Activated CD4-positive, alpha-beta T cell treated with anti-CD3 and anti-CD28 coated beads, Interleukin-2, amount 50 U/mL, for 24 hours (primary cell): ENCODE data around the gene SETD6.
"Not testable (repeated sequence)": the region's sequence is repeated elsewhere in the genome, so short reads cannot be mapped to it uniquely, and the experiment has no call there.

ENCODE experiments used
- DNase-seq, 2 donors: peaks; one replicate each; pipeline ENCODE4 v3.0.0-alpha.2; 2020; ENCODE audit warnings: low read depth in 1 of 2, low spot score in 1 of 2

Gene SETD6, protein sequence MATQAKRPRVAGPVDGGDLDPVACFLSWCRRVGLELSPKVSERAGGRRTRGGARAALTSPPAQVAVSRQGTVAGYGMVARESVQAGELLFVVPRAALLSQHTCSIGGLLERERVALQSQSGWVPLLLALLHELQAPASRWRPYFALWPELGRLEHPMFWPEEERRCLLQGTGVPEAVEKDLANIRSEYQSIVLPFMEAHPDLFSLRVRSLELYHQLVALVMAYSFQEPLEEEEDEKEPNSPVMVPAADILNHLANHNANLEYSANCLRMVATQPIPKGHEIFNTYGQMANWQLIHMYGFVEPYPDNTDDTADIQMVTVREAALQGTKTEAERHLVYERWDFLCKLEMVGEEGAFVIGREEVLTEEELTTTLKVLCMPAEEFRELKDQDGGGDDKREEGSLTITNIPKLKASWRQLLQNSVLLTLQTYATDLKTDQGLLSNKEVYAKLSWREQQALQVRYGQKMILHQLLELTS

DNA sequence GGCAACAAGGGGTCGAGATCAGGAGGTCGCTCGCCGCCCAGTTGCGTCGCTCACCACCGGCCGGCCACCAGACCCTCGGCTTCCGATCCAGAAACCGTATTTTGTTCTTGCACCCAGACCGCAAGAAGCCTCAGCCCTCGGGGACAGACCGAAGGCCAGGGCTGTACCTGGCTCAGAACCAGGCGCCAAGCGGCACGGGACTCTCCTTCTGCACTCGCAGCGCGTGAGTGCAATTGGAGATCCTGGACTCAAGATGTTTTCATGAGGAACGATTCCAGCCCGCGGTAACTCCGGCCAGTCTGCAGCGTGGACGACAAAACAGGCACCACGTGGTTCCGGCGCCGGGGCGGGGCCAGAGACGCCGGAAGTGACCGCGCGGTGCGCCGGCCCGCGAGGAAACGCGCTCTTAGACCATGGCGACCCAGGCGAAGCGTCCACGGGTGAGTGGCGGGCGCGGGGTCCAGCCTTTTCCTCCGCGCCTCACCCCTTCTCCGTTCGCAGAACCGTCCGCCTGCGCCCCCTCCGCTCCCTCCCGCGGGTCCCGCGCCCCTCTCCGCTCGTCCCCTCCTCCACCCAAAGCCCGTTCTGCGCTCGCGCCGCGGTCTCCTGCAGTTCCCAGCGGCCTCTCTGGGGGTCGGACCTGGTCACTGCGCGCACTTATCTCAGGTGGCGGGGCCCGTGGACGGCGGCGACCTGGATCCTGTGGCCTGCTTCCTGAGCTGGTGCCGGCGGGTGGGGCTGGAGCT, at the start of gene SETD6:
SETD6 (plus strand) TSS at position 393 of the 746 bp plus-strand sequence; CDS start at position 414, 21 bp downstream.
- DNase-seq = peak; percentile 62 to 69

DNA sequence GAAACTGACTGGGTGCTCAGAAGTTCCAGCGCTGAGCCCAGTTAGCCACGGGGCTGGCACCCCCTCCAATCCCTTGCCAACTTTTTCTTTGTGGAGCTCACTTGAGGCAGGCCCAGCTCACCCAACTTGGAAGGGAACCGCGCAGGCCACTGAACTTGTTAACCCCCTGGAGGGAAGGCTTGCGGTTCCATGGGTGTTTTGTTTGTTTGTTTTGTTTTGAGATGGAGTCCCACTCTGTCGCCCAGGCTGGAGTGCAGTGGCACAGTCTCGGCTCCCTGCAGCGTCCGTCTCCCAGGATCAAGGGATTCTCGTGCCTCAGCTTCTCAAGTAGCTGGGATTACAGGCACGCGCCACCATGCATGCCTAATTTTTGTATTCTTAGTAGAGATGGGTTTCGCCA, 49.5 kb upstream of the SETD6 start:
- DNase-seq = no peak

DNA sequence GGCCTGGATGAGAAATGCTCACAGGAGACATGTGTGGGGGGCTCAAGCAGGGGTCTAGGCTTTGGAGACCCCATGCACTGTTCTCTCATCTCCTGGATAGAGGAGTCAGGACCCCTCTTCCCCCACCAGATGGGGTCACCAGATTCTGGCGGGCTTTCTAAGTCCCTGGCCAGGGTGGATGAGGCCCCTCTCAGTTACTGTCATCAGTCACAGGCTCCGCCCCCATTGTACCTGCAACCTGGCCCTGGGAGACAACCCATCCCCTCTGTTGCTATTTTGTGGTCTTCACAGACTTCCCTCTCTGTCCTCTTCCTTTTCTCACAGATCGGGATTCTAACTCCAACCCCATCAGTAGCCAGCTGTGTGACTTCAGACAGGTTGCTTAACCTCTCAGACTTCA, 48.9 kb upstream of the SETD6 start:
- no peak for DNase-seq

DNA sequence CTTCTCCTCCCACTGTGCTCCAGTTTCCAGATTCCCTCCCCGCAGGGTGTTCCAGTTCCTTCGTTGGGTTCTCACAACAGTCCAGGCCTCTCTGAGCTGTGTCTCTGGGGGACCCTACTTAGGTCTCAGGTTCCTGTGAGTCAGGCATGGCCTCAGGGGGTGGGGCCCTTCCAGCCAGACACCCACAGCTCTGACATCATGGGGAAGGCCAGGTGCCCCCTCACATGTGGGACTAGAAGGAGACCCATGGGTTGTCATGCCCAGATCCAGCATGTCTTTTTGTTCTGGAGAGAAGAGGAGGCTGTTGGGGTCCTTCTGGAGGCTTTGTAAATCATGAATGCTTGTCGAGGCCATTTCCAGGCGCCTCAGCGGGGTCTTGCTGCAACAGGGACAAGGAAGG, 47.4 kb upstream of the SETD6 start:
- no peak for DNase-seq

DNA sequence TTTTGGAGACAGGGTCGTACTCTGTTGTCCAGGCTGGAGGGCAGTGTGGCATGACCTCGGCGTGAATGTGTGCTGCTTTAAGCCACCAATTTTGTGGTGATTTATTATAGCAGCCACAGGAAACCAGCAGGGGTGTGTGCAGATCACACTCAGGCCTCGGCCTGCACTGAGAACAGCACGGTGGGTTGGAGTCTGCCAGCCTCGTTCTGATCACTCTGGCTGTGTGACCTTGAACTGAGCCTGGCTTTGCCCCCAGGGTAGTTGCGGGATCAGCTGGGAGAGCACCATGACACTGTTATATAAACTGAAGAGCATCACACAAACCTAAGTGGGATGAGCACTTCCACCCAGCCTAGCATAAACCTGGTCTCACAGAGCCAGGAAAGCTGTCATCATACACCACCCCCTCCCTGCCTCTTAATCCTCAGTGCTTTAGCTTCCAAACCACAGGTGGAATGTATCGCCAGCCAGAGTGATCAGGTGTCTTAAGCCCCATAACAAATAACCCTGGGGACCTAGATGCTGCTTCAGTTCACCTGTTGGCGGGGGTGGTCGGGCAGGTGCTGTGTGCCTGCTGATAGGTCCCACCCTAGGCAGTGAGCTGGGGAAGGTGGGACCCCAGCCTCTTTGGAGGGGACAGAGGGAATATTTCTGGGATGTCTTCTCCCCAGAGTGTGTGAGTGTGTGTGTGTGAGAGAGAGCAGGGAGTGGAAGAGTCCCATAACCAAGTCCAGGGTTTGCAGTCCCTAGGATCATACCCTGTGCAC, 43.9 kb upstream of the SETD6 start:
- no peak for DNase-seq

DNA sequence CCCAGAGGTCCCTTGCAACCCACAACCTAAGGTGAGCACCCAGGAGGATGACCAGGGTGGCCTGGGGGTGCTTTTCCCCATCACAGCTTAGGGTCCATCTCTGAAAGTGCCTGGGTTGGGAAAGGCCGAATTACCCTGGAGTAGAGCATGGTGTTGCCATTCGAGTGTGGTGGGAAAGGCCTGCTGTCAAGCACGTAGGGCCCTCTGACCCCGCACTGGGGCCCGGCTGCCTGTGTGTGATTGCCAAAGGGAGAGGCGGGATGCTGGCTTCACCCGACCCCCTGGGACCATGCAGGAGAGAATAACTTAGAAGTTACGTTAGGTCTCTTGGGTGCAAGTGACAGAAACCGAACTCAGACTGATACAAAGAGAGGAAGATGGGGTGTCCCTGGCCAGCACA, 43.1 kb upstream of the SETD6 start:
- DNase-seq = no peak

DNA sequence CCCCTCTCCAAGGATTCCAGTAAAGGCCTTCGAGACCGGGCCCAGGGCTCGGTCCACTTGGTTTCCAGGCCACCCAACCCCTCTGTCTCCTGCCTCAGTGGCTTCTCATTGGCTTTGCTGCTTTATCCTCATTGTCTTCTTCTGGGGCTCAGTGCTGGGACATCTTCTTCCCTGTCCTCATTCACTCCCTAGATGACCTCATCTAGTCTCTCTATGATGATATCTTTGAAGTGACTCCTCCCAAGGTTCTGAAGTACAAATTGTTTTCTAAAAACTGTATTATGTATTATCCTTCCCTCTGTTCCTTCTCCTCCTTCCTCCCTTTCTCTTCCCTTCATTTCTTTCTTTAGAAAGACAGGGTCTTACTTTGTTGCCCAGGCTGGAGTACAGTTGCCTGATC, 42.5 kb upstream of the SETD6 start:
- DNase-seq = no peak

DNA sequence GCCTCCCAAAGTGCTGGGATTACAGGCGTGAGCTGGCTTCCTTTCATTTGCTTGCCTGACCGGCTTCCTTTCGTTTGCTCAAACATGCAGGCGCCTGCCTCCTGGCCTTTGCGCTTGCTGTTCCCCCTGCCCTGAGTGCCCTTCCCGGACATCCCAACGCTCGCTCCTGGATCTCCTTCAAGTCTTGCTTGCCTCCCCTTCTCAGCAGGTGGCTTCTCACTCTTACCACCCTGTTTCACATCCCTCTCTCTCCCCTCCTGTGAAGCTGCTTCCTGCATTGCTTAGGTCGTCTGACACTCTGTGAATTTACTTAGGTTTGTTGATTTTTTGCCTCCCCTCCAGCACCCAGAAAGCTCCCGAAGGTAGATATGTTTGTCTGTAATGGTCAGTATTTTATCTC, 41.0 kb upstream of the SETD6 start:
- DNase-seq = no peak

DNA sequence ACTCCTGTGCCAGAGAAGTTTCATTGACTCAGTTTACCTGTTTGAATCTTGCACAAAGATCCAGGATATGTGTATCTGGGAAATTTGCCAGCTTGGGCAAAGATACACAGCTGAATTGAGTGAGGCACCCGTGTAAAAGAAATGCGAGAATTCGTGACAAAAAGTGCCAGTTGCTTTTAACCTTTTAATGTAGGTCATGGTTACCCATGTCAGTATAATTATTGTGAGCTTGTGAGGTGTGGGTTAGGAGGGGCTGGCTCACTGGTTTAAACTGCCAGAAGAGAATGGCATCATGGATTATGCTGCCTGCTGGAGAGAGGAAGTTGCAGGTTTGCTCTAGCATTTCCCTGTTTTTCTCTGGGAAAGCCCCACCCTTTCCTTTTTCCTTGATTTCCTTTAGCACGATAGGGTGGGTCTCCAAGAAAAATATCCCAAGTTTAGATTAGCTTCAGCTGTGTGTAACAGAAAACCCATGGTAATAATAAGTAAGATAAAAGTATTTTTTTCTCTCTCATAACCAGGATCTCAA, 40.2 kb upstream of the SETD6 start:
- no peak for DNase-seq

DNA sequence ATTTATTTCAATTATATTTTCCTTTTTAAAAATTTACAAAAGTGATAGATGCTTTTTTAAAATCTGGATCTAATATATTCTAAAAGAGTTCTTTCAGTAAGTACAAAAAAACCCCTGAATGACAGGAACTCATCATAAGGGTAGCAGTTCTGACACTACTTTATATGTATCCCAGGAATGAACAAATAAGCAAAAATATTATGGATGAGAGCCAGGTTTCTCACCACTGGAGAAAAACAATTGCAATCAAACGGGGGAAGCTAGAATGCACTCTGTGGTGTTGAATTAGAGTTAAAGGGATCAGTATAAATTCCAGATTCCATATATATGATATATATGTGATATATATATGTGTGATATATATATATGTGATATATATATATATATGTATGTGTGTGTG, 38.5 kb upstream of the SETD6 start:
- no peak for DNase-seq

DNA sequence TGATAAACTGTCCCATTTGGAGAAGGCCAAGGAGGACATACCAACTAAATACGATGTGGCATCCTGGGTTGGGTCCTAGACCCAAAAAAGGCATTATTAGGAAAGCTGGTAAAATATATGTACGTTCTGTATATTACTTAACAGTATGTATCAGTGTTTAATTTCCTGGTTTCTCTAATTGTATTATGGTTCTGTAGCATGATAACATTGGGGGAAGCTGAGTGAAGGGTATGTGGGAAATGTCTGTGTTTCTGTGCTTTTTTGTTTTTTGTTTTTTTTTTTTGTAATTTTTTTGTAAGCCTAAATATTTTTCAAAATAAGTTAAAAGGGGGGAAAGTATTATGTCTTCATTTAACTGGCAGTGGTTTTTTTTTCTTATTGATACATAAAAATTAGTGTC, 36.9 kb upstream of the SETD6 start:
- no peak for DNase-seq

DNA sequence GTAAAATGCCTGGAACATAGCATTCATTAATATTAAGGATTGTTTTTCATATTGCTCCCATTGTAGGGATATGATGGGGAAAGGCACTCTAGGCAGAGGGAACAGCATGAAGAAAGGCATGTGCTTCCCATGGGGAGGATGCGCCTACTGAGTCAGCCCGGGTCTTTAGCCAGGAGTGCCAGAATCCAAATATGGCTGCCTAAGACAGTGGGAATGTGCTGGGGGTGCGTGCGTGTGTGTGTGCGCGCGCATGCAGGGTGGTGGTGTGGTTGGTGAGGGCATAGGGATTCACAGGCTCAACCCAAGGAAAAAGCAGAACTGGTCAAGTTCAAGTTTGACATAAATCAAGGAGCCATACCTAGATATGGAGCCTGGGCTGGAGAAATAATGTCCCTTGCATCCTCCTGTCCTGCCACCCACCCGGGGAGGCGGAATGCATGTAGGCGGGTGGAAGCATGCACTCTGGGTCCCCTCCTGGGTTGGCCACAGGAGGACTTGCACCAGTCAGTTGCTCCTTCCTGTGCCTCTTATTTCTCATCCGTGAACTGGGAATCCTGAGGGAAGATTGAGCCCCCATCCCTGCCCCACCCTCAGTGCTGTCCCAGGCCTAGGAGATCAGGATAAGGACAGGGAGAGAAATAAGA, 34.0 kb upstream of the SETD6 start:
- DNase-seq = no peak

DNA sequence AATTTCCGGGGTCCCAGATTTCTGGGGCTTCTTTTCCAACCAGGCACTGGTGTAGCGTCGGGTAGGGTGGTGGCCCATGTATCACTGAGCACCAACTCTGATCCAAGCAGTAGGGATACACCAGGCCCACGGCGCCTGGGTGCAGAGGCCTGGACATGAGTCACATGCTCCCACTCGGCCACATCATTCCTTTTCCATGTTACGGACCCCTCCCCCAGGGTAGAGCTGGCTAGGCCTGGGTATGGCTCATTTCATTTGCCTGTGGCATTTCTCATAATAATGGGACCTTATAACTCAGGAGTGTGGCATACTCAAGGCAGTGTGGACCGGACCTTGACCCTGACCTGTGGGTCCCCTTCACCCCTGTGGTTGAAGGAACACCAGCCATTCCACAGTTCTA, 33.4 kb upstream of the SETD6 start:
- DNase-seq = no peak

DNA sequence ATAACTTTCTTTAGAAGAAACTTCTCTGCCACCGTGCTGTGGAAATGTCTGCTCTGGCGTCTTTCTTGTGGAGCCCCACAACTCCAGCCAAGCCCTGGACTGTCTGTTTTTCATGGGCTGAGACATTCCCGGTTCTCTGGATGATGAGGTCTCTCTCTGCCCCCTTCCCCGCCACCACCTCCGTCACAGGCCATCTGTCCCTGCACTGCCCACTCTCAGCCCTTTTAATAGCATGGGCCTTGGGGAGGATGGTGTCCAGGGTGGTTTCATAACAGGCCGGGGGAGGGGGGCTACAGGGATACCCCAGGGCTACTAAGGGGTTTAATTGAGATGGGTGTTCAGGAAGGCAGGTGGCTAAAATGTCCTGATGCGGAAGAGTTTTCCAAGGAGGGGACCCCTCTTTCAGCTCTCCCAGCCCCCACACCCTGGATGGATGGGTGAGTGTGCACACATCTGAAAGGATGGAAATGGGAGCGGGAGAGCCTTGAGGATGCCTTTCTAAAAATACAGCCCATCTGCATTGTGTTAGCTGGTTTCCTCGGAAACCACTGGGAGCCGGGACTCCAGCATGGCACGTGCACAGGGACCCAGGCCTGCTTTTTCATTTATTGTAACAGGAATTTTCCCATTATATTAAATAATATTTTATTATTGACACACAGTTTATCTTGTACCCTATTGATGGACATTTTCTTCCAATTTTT, 30.0 kb upstream of the SETD6 start:
- DNase-seq = no peak

DNA sequence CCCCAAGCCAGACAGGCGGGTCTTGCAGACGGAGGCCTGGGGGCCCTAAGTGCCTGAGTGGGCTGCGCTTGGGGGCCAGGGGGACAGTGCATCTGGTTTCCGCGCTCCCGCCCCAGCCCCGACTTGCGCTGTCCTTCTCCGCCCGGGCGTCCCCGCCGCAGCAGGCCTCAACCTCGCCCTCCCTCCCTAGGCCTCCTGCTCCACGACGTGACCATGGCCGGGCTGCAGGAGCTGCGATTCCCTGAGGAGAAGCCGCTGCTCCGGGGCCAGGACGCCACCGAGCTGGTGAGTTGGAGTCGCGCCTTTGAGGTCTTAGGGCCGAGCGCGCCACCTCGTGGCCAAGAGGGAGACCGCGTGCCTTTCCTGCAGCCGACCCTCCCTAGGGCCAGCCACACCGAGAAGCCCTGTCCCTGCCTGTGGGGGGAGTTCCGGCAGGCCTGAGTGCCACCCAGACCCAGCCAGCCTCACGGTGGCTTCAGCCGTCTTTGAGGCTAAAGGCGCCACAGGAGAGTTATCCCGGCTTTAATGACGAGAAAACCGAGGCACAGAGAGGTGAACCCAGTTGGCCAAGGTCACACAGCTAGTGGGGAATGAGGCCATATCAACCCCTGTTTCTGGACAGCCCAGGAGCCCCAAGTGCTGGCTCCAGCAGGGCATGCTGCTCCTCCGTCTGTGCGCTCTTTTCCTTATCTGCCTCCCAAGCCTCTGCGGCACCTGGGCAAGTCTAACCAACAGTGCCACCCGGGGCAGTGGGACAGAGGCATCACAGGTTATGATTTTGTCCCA, 27.6 kb upstream of the SETD6 start:
- DNase-seq = peak; percentile 49 to 66

DNA sequence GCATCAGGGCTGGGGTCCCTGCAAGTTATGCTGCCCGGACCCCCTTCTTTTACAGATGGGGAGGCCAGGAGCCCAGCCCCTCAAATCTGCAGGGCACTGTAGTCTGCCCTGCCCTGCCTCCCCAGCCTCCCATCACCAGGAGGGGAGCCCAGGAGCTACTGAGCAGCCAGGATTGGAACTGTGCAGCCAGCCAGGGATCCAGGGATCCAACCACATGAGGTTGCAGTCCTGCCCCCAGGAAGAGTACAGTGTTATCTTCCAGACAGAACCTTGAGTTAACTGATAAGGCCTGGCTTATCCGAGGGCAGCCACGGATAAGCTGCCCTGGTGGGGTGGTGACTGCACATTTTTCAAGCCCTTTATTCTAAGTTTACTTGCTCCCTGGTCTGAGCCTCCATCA, 26.8 kb upstream of the SETD6 start:
- no peak for DNase-seq

DNA sequence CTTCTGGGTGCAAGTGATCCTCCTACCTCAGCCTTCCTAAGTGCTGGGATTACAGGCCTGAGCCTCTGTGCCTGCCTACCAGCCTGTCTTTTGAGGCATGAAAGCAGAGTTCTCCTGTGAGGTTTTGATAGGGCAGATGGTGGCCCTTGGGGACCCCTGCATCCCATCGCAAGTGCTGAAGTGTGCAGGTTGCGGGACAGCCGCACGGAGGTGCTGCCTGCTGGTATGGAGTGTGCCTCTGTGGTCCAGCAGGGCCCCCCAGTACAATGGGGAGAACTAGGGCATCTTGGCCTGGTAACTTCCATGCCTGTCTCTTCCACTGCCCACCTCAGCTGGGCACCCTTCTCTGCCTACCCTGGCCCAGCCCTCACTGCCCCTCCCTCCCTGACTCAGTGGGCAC, 25.3 kb upstream of the SETD6 start:
- DNase-seq = no peak

DNA sequence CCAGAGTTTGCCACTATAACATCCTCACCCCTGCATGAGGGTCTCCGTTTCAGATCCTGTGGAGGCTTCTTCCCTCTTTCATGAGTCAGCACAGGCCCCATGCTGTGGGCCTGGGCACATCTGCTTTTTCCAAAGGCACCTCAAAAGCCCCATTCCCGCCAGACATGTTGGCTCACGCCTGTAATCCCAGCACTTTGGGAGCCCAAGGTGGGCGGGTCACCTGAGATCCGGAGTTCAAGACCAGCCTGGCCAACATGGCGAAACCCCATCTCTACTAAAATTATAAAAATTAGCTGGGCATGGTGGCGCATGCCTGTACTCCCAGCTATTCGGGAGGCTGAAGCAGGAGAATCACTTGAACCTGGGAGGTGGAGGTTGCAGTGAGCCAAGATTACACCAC, 24.8 kb upstream of the SETD6 start:
- not testable (repeated sequence) for DNase-seq

DNA sequence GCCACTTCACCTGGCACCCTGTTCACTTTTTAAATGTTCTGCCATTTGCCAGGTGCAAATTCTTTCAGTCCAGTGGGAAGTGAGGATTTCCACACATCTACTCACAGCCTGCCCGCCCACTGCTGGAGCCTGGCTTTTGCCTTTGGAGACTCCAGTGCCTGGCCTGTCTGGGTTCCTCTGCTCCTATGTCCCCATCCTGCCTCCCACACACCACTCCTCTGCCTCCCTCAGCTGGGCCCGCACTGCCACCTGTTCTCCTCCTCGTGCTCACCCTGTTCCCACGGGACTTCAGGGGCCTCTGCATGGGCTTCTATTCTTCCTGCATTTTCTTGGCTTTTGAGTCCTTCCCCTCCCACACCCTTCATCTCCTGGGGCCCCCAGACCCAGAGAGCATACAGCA, 23.3 kb upstream of the SETD6 start:
- DNase-seq = no peak

DNA sequence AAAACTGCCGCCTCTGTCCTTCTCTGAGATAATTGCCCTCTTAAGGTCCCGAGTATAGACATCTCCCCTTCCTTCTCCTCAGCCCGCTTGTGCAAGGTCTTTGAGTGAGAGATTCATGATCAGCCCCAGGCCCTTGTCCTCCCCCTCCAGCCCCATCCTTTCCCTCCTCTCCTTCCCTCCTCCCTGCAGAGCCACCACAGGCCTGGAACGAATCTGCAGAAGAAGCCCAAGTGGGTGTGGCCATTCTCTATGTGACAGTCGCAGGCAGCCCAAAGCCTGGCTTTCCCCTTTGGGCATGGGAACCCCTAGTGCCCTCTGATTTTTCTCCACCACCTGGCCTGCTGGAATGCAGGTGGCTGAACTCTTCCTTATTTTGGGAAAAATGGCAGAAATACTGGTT, 22.6 kb upstream of the SETD6 start:
- DNase-seq = no peak
